GM20000 (cell line): ENCODE results near the gene ATG13.
"Not testable (repeated sequence)": the region's sequence is repeated elsewhere in the genome, so short reads cannot be mapped to it uniquely, and the experiment has no call there.

ENCODE experiments used
- DNase-seq: peaks from one replicate; pipeline ENCODE4 v3.0.0; 2012; ENCODE audit warnings: low spot score
- CTCF ChIP-seq: IDR thresholded peaks from 2 replicates; pipeline ENCODE4 v1.5.1; 2012; ENCODE audit warnings: mild to moderate bottlenecking, control low read depth; ENCODE audit errors: extremely low read depth, missing control alignments

The ATG13 gene

GRCh38 chr11:46698597-46698996, 81.2 kb downstream of the ATG13 start:
- TF ChIP-seq CTCF, result no peak
- DNase-seq, result no peak

DNA sequence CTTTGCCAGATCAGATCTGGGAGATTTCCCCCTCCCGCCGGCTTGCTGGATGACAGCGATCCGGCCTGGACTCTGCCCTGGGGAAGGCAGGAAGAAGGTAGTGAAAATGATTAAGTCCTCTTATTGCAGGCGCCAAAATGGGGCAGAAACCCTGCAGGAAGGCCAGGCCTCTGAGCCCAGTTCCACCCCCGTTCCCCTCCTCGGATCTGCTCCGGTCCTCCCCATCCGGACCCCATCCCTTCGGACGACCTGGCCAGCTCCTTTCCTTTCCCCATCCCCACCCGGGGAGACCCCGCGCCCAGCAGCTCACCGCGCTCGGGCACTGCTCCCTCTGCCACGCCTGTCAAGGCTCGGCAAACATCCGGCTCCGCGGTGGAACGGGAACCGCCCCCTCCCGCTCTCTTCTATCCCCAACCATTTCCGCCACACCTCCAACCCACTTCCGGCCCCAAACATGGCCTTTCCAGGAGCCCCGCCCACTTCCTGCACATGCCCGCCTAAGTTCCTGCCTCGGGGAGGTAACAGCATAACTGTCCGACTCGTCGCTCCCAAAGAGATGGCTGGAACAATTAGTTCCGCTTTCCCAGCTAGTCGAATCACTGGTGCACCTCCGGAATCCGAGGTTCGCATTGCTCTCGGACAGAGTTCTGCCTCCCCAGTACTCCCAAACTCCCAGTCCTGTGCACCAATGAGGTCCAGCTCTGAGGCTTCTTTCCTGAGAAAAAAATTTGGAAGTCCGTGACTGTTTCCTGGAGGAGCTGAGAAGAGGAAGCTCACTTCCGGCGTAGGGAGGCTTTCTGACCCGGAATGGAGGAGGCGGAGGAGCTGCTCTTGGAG, 83.1 kb downstream of the ATG13 start, which contains the start of the genes ARHGAP1 and ZNF408:
Gene ARHGAP1 (minus strand): TSS at position 379 of the 837 bp plus-strand sequence. CDS start 4,512 bp downstream, outside the sequence.
Gene ZNF408 (plus strand): TSS at position 791 of the 837 bp plus-strand sequence. CDS start 17 bp downstream, at position 808.
- TF ChIP-seq CTCF, result no peak
- peak; percentile 95 for DNase-seq

DNA sequence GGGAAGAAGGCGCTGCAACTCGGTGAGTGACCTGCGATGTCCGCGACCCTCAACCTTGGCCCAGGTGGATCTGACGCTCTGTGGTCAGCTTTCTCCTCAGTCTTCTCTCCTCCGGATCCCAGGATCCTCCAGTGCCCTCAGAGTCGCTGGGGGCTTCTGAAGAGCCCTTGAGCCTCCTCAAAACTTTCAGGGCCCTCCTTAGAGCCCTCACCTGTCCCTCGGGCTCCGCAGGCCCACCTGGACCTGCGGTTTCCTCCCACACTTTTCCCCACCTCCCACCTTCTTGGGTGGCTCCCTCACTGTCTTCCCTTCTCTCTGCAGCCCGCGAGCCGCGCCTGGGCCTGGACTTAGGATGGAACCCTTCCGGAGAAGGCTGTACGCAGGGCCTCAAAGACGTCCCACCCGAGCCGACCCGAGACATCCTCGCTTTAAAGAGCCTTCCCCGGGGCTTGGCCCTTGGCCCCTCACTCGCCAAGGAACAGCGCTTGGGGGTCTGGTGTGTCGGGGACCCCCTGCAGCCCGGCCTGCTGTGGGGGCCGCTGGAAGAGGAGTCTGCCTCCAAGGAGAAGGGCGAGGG, 83.8 kb downstream of the ATG13 start:
- DNase-seq, result no peak

GRCh38 chr11:46705070-46705688, 87.8 kb downstream of the ATG13 start:
- no peak for DNase-seq
- TF ChIP-seq CTCF, result no peak

More for the DNA sequence above, 83.8 kb downstream of the ATG13 start:
- TF ChIP-seq CTCF, result no peak

DNA sequence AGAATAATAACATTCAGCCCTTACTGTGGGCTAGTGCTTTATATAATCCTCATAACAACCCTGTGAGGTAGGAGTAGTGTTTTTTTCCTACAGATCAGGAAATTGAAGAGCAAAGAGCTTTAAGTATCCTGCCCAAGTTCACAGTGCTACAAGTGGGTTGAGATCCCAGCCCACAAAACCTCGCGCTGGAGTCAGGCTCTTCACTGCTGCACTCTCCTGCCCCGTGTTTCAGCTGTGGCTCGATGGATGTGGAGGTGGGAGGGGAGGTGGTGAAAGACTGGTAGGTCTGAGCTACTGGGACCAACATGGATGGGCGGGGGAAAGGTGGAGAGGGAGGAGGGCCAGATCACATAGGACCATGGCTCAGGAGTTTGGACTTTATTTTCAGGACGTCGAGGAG, 89.5 kb downstream of the ATG13 start:
- DNase-seq, result no peak
- no peak for TF ChIP-seq CTCF

DNA sequence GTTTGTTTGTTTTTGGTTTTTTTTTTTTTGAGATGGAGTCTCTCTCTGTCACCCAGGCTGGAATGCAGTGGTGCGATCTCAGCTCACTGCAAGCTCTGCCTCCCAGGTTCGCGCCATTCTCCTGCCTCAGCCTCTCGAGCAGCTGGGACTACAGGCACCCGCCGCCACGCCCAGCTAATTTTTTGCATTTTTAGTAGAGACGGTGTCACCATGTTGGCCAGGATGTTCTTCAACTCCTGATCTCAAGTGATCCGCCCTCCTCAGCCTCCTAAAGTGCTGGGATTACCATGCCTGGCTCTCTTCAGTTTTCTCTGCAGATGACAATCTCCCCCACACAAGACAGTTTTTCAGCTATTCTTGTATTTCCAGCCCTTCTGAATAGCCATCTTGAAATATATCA, 92.0 kb downstream of the ATG13 start:
- not testable (repeated sequence) for DNase-seq

DNA sequence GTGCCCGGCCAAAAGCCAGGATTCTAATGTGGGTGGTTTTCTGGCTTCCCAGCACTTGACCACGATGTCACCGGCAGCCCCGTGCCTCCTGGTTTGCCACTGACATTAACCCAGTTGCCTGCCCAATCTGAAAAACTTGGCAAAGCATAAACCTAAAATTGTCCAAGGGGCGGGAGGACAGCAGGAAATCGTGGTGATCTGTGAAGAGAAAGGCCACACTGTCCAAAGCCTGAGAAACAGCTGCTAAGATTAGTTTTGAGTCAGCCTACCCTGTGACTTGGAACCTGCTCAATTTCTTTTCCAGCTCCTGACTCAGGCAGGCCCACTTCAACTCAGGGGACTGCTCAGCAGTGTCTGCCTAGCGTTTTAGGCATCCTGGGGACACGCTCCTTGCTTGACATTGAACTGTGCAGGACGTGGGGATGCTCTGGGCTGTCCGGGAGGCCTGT, 93.5 kb downstream of the ATG13 start:
- no peak for DNase-seq
- TF ChIP-seq CTCF, result no peak
